IPS-18c (cell line): Measurements from ENCODE around the gene DOCK11.
"Not testable (repeated sequence)": the region's sequence is repeated elsewhere in the genome, so short reads cannot be mapped to it uniquely, and the experiment has no call there.

Experiments used
- H3K4me3 ChIP-seq: 2 replicates; pipeline ENCODE4 v1.7.0; 2013; ENCODE audit warnings: low read depth, mild to moderate bottlenecking, low read length, moderate library complexity; ENCODE audit not compliant: insufficient read depth
- H3K9me3 ChIP-seq: one replicate; pipeline ENCODE4 v1.6.1; 2013; ENCODE audit warnings: mild to moderate bottlenecking, low read length, moderate library complexity; ENCODE audit not compliant: control insufficient read depth, insufficient read depth

Gene DOCK11

GRCh38 chrX:118551426-118551825 lies 55.8 kb downstream of the DOCK11 start:
- Histone ChIP-seq H3K4me3 (no peak overlapping the region), H3K9me3 (peaks cover 9% of the 10 kb centered on the region)

- Histone ChIP-seq H3K4me3 (no peak overlapping the region), H3K9me3 (peaks cover 9% of the 10 kb centered on the region)
These were observed 56.7 kb downstream of the DOCK11 start for GRCh38 chrX:118552121-118552900.

DNA sequence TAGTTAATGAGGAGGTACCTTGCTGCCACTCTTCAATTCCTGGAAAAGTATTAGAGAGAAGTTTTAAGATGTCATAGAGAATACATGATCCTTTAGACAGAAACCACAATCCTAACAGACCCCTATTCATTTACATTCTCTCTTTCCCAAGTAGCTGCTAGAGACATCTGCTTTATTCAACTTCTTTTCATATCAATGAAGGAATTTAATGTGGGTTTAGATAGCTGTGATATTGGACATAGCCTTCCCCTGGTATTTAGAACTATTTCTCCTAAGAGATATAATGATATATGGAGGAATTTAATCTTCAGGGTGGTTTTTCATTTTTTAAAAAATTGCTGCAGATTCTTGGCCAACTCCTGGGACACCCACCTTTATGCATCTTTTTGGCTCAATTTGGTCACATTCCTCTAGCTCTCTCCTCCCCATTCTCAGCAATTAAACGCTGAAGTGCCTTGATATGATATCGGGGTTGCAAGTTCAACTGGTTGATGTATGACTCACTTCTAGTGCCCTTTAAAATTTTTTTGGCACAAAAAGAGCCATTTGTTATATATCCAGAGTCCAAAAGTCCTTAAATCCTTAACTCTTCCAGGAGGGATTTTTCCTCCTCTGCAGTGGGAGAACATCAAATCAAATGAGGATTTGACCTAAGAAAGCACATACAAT lies 57.6 kb downstream of the DOCK11 start:
- Histone ChIP-seq H3K9me3 (peaks cover 6% of the 10 kb centered on the region), H3K4me3 (no peak overlapping the region)

GRCh38 chrX:118554511-118554910 lies 58.9 kb downstream of the DOCK11 start:
- Histone ChIP-seq H3K9me3 (peaks cover 6% of the 10 kb centered on the region), H3K4me3 (no peak overlapping the region)

DNA sequence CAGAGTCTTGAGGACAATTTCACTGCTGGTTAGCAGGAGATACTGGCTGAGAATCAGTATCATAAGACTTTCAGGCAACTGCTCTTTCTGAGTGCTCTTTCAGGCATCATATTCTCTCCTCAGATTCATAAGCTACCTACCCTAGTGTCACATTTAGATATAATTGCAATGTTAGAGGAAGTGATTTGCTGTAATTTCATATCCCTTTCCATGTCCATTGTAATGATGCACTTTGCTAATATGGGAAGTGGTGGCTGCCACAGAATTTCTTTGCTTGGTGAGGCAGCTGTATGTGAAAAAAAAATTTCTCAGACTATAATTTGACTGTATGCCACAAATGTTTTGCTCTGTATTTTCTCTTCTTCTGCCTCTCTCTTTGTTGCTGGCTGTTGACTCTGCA lies 63.3 kb downstream of the DOCK11 start:
- H3K4me3 ChIP-seq = no peak overlapping the region
- peaks cover 6% of the 10 kb centered on the region for H3K9me3 ChIP-seq

DNA sequence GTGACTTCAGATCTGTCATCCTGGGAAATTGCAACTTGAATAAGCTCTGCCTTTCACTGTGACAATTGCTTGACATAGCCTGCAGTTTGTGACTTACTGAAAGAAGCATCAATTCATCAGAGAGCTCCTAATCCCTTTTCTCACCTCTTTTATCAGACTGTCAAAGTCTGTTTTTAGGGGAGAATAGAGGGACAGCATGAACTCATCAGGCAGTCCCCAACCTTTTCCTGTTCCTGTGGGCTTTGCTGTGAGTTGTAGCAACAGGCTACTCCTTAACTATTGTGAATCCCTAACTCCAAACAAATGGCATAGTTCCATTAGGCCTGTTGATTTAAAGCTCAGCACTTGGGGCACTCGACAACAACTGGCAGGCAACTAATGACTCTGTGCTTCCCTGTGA lies 64.9 kb downstream of the DOCK11 start:
- Histone ChIP-seq H3K9me3 (peaks cover 4% of the 10 kb centered on the region), H3K4me3 (no peak overlapping the region)

DNA sequence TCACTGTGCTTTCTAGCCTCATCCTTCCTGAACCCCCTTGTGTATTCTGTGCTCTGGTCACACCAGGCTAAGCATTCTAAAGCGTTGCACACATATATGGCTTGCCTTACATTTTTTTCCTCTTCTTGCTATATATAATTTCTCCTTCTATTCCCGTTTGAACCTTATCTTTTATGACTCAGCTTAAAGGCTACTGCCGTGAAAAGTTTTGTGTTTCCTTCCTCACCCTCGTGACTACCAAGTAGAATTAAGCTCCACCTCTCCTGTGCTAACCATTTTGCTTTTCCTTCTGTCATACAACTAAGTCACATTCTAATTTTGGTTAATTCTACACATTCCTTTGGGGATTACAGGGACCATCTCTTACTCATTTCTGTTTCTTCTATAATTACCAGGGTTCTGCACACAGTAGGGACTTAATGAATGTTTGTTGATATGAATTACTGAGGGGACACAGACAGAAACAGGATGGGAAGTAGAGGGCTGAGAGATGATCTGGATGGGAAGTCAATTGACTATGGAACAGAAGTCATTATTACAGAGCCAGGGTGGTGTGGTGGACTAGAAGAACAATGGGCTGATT lies 67.1 kb downstream of the DOCK11 start:
- H3K4me3 ChIP-seq = no peak overlapping the region
- H3K9me3 ChIP-seq = no peaks in the 10 kb centered on the region

DNA sequence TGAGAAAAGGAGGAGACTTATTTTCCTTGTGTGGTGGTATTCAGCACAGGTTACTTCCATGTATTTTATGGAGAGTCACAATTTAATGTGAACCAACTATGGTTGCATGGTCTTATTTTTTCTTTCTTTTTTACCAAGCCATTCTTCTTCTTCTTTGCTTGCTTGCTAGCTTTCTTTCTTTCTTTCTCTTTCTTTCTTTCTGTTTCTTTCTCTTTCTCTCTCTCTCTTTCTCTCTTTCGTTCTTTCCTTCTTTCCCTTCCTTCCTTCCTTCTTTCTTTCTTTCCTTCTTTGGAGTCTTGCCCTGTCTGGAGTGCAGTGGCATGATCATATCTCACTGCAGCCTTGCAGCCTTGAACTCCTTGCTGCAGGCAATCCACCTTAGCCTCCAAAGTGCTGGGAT lies 68.9 kb downstream of the DOCK11 start:
- H3K9me3 ChIP-seq = no peaks in the 10 kb centered on the region

GRCh38 chrX:118565853-118566252 lies 70.2 kb downstream of the DOCK11 start:
- Histone ChIP-seq H3K9me3 (no peaks in the 10 kb centered on the region), H3K4me3 (no peak overlapping the region)

More for the DNA sequence above, 68.9 kb downstream of the DOCK11 start:
- no peak overlapping the region for H3K4me3 ChIP-seq

- no peak overlapping the region for H3K4me3 ChIP-seq
These were observed 70.7 kb downstream of the DOCK11 start for GRCh38 chrX:118566359-118566758.

GRCh38 chrX:118569676-118570075 lies 74.1 kb downstream of the DOCK11 start:
- Histone ChIP-seq H3K4me3 (no peak overlapping the region), H3K9me3 (no peaks in the 10 kb centered on the region)

More at GRCh38 chrX:118566359-118566758, 70.7 kb downstream of the DOCK11 start:
- no peaks in the 10 kb centered on the region for H3K9me3 ChIP-seq

DNA sequence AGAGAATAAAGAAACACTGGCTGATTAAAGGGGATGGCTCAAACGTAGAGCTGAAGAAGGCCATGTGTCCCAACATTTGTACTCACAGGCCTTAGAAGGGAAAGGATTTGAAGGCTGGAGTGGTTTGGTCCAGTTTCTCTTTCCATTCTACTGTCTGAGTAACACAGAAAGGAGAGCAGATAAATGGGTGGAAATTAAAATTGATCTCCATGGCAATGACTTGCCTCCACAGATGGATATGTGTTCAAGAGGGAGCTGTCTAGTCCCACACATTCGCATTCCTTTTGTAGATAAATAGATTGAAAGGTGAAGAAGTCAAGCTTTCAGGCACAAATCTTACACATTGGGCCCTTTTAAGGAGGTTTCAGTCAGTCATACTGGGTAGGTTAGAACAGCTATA lies 74.6 kb downstream of the DOCK11 start:
- H3K4me3 ChIP-seq = no peak overlapping the region

GRCh38 chrX:118571836-118572235 lies 76.2 kb downstream of the DOCK11 start:
- Histone ChIP-seq H3K9me3 (no peaks in the 10 kb centered on the region), H3K4me3 (no peak overlapping the region)

More for the DNA sequence above, 74.6 kb downstream of the DOCK11 start:
- no peaks in the 10 kb centered on the region for H3K9me3 ChIP-seq

DNA sequence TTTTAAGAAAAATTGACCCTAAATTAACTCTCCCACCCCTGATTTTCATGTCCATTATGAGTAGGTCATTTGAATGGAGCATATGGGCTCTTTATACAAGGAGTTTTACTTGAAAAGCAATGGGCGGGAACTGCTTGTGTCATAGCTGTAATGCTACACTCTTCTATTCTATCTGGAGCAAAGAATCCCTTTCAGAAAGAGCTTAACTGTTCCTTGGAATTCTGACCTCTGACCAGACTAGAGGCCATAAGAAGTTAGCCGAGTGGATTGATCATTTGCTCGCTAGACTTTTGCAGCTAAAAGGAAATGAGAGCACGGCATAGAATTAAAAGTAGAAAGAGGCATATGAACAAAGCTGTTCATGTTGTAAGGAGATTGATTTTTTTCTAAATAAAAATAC lies 79.1 kb downstream of the DOCK11 start:
- Histone ChIP-seq H3K4me3 (no peak overlapping the region), H3K9me3 (no peaks in the 10 kb centered on the region)

DNA sequence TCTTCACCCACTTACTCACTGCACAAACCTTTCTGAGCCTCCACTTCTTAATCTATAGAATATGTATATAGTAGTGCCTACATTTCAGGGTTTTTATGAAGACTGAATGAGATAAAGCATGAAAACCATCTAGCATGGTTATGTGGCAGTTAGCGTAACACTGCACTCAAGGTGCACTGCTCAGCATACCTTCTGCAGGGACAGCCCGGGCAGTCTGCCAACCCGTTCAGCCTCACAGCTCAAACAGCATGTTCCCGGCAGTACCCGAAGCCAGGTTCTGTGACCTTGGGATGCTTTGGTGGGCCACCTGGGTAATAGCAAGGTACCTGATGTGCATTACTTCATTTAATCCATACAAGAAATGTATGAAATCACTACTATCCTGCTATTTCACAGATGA lies 81.4 kb downstream of the DOCK11 start:
- H3K9me3 ChIP-seq = no peaks in the 10 kb centered on the region

GRCh38 chrX:118579417-118579816 lies 83.8 kb downstream of the DOCK11 start:
- Histone ChIP-seq H3K4me3 (no peak overlapping the region), H3K9me3 (peaks cover 2% of the 10 kb centered on the region)

More for the DNA sequence above, 81.4 kb downstream of the DOCK11 start:
- H3K4me3 ChIP-seq = no peak overlapping the region

DNA sequence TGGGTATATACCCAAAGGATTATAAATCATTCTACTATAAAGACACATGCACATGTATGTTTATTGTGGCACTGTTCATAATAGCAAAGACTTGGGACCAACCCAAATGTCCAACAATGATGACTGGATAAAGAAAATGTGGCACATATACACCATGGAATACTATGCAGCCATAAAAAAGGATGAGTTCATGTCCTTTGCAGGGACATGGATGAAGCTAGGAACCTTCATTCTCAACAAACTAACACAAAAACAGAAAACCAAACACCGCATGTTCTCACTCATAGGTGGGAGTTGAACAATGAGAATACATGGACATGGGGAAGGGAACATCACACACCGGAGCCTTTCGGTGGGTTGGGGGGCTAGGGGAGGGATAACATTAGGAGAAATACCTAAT lies 87.3 kb downstream of the DOCK11 start:
- H3K4me3 ChIP-seq, H3K9me3 ChIP-seq: not testable (repeated sequence)

DNA sequence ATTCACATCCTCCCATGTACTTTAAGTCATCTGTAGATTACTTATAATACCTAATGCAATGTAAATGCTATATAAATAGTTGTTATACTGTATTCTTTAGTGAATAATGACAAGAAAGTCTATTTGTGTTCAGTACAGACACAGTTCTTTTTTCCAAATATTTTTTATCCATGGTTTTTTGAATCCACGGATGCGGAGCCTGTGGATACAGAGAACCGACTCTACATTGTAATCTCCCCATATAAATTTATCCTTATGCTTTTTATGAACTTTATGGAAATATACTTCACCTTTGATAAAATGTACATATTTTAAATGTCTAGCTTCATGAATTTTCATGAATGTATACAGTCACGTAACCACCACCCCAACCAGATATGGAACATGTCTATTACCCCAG lies 88.2 kb downstream of the DOCK11 start:
- Histone ChIP-seq H3K9me3 (peaks cover 2% of the 10 kb centered on the region), H3K4me3 (no peak overlapping the region)
